G401.6 (cell line): ENCODE results near the gene GIMAP1.

ENCODE experiments used
- FAIRE-seq: peaks from 2 replicates; lab custom pipeline; 2012; peaks lifted over from hg19 to GRCh38; lab: Jason Lieb, UNC

Gene GIMAP1

GRCh38 chr7:150722431-150722931, 6.1 kb downstream of the GIMAP1 start:
- FAIRE-seq, result no peak

- FAIRE-seq, result no peak
These were observed 7.1 kb downstream of the GIMAP1 start for GRCh38 chr7:150723467-150723866.

GRCh38 chr7:150727381-150727780, 11.0 kb downstream of the GIMAP1 start:
- no peak for FAIRE-seq

- FAIRE-seq, result no peak
These were observed 11.6 kb downstream of the GIMAP1 start for GRCh38 chr7:150728011-150728410.

GRCh38 chr7:150728609-150729008, 12.2 kb downstream of the GIMAP1 start:
- no peak for FAIRE-seq

GRCh38 chr7:150731916-150732315, 15.5 kb downstream of the GIMAP1 start:
- no peak for FAIRE-seq

- no peak for FAIRE-seq
These were observed 16.5 kb downstream of the GIMAP1 start for GRCh38 chr7:150732786-150733481.

- no peak for FAIRE-seq
These were observed 17.2 kb downstream of the GIMAP1 start for GRCh38 chr7:150733482-150734095.

GRCh38 chr7:150734254-150734653, 17.8 kb downstream of the GIMAP1 start:
- FAIRE-seq, result no peak

GRCh38 chr7:150735596-150736358, 19.4 kb downstream of the GIMAP1 start:
- no peak for FAIRE-seq

GRCh38 chr7:150736864-150737263, 20.5 kb downstream of the GIMAP1 start:
- FAIRE-seq, result no peak

GRCh38 chr7:150737265-150738055, 21.0 kb downstream of the GIMAP1 start, which contains the start of gene GIMAP5:
Gene GIMAP5 (plus strand): TSS chr7:150737418. CDS start chr7:150740885, 3,467 bp downstream.
- no peak for FAIRE-seq

- no peak for FAIRE-seq
These were observed 21.7 kb downstream of the GIMAP1 start for GRCh38 chr7:150738092-150738491.

- no peak for FAIRE-seq
These were observed 22.2 kb downstream of the GIMAP1 start for GRCh38 chr7:150738591-150739001.

GRCh38 chr7:150739033-150739432, 22.6 kb downstream of the GIMAP1 start:
- no peak for FAIRE-seq

- no peak for FAIRE-seq
These were observed 23.6 kb downstream of the GIMAP1 start for GRCh38 chr7:150740053-150740452.

- FAIRE-seq, result no peak
These were observed 26.0 kb downstream of the GIMAP1 start for GRCh38 chr7:150742286-150742968.

- FAIRE-seq, result no peak
These were observed 27.7 kb downstream of the GIMAP1 start for GRCh38 chr7:150744041-150744656.

GRCh38 chr7:150745086-150745485, 28.7 kb downstream of the GIMAP1 start:
- no peak for FAIRE-seq

GRCh38 chr7:150745876-150746275, 29.5 kb downstream of the GIMAP1 start:
- no peak for FAIRE-seq

GRCh38 chr7:150746921-150747320, 30.5 kb downstream of the GIMAP1 start:
- no peak for FAIRE-seq
